ENCODE data around the gene RFT1.

DNA sequence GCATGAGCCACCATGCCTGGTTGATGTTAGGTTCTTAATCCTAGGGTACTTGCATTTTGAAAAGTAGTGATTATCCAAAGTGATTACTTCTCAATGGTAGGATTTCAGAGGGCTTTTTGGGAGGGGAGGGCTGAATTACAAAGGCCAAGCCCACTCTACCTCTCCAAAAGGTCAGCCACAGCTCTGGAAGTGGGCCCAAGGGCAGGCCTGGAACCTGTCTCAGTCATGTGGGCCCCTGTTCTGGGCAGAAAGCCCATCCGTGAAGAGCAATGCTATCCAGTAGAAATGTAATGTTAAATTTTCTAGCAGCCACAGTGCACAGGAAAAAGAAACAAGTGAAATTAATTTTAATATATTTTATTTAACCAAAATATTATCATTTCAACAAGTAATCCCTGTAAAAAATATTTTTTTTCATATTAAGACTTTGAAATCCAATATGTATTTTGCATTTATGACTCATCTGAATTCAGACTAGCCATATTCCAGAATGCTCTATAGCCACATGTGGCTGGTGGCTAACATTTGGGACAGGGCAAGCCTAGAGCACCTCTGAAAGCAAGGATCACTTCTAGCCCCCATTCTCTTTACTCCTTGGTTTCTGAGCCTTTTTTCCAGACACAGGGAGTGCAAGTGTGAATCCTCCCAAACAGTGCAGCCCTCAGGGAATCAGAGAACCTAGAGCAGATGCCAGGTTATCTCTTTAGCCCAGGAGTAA is 16.8 kb downstream of the RFT1 start:
- TF ChIP-seq POLR2AphosphoS5 (IDR thresholded peaks at IDR 0.05; ENCODE audit: low read depth, low read length) (no peak), ZNF605 (CRISPR knock-in tag; IDR thresholded peaks at IDR 0.05) (no peak), NR2C2 (CRISPR knock-in tag; IDR thresholded peaks at IDR 0.05; ENCODE audit: borderline replicate concordance) (no peak), FOXM1 (CRISPR knock-in tag; IDR thresholded peaks at IDR 0.05) (no peak), DNMT3B (CRISPR knock-in tag; conservative IDR thresholded peaks at IDR 0.05) (no peak), ZNF274 (CRISPR knock-in tag; IDR thresholded peaks at IDR 0.05) (no peak), ZSCAN22 (CRISPR knock-in tag; IDR thresholded peaks at IDR 0.05) (no peak), ZBTB1 (CRISPR knock-in tag; IDR thresholded peaks at IDR 0.05; ENCODE audit: borderline replicate concordance) (no peak)
- TF ChIP-seq, protein P1, sequence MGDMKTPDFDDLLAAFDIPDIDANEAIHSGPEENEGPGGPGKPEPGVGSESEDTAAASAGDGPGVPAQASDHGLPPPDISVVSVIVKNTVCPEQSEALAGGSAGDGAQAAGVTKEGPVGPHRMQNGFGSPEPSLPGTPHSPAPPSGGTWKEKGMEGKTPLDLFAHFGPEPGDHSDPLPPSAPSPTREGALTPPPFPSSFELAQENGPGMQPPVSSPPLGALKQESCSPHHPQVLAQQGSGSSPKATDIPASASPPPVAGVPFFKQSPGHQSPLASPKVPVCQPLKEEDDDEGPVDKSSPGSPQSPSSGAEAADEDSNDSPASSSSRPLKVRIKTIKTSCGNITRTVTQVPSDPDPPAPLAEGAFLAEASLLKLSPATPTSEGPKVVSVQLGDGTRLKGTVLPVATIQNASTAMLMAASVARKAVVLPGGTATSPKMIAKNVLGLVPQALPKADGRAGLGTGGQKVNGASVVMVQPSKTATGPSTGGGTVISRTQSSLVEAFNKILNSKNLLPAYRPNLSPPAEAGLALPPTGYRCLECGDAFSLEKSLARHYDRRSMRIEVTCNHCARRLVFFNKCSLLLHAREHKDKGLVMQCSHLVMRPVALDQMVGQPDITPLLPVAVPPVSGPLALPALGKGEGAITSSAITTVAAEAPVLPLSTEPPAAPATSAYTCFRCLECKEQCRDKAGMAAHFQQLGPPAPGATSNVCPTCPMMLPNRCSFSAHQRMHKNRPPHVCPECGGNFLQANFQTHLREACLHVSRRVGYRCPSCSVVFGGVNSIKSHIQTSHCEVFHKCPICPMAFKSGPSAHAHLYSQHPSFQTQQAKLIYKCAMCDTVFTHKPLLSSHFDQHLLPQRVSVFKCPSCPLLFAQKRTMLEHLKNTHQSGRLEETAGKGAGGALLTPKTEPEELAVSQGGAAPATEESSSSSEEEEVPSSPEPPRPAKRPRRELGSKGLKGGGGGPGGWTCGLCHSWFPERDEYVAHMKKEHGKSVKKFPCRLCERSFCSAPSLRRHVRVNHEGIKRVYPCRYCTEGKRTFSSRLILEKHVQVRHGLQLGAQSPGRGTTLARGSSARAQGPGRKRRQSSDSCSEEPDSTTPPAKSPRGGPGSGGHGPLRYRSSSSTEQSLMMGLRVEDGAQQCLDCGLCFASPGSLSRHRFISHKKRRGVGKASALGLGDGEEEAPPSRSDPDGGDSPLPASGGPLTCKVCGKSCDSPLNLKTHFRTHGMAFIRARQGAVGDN (CRISPR knock-in tag; IDR thresholded peaks at IDR 0.05), result no peak
- TF ChIP-seq, protein P2, sequence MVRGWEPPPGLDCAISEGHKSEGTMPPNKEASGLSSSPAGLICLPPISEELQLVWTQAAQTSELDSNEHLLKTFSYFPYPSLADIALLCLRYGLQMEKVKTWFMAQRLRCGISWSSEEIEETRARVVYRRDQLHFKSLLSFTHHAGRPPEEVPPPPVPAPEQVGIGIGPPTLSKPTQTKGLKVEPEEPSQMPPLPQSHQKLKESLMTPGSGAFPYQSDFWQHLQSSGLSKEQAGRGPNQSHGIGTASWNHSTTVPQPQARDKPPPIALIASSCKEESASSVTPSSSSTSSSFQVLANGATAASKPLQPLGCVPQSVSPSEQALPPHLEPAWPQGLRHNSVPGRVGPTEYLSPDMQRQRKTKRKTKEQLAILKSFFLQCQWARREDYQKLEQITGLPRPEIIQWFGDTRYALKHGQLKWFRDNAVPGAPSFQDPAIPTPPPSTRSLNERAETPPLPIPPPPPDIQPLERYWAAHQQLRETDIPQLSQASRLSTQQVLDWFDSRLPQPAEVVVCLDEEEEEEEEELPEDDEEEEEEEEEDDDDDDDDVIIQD (CRISPR knock-in tag; IDR thresholded peaks at IDR 0.05; ENCODE audit: low read depth), result no peak
